Stomach (tissue), 9 donors: Measurements from ENCODE around the gene ZNF74. TPM values are rescaled to one million over a fixed set of nuclear protein-coding genes. Genes with fewer than 3 reads are reported as not detected.

Source experiments
- DNase-seq, 2 donors: peaks; one replicate each; pipeline versions ENCODE4 v3.0.0 to v3.0.0-alpha.2; 2013 to 2019
- H3K27ac ChIP-seq, 5 donors: fragments of 200-600 bp in 4 of 5; sonication (generic) in 4 of 5; one replicate each; pipeline ENCODE4 v1.5.1; 2013 to 2019; ENCODE audit warnings: mild to moderate bottlenecking in 1 of 5, moderate library complexity in 1 of 5
- H3K27me3 ChIP-seq, 3 donors: fragments of 200-600 bp; sonication (generic); one replicate each; pipeline ENCODE4 v1.5.1; 2017 to 2019; ENCODE audit warnings: mixed run types in 1 of 3
- H3K36me3 ChIP-seq, 4 donors: fragments of 200-600 bp; sonication (generic); 1 replicate in 3 of 4; 2 replicates in 1 of 4; pipeline ENCODE4 v1.5.1; 2016 to 2019
- H3K4me1 ChIP-seq, 4 donors: fragments of 200-600 bp; sonication (generic); one replicate each; pipeline ENCODE4 v1.5.1; 2016 to 2019
- H3K4me3 ChIP-seq, 4 donors: fragments of 200-600 bp; sonication (generic) in 3 of 4; one replicate each; pipeline ENCODE4 v1.5.1; 2016 to 2019; ENCODE audit warnings: mild to moderate bottlenecking in 1 of 4
- H3K9me3 ChIP-seq, 4 donors: fragments of 200-600 bp; sonication (generic); one replicate each; pipeline ENCODE4 v1.5.1; 2016 to 2019
- EP300 ChIP-seq: sonication (generic); formaldehyde crosslinking; IDR thresholded peaks from one replicate; pipeline ENCODE4 v1.6.1; 2017; ENCODE audit warnings: antibody characterized with exemption
- POLR2A ChIP-seq, 4 donors: fragments of 450-650 bp; IDR thresholded peaks; one replicate each; pipeline ENCODE4 v1.6.1; 2016; ENCODE audit warnings: antibody characterized with exemption in 4 of 4, control low read depth in 2 of 4, mild to moderate bottlenecking in 1 of 4, moderate library complexity in 1 of 4
- POLR2AphosphoS5 ChIP-seq, 3 donors: sonication (generic); formaldehyde crosslinking; IDR thresholded peaks; one replicate each; pipeline ENCODE4 v1.6.1; 2016; ENCODE audit warnings: antibody characterized with exemption in 3 of 3
- WGBS, 5 donors: extraction: QIAGEN DNeasy Blood & Tissue Kit in 3 of 5; methylation state at CpG; one replicate each; pipeline versions ENCODE4 v1.1.5 to v1.1.7; 2013 to 2018; 5-methylcytosine and 5-hydroxymethylcytosine counted together
- intact Hi-C: fragments of 100-400 bp; cut with DNase I; formaldehyde crosslinking; loops from one replicate; pipeline ENCODE4 v1.15.1; 2023; ENCODE audit warnings: low total_unique reads
- polyA plus RNA-seq, 3 donors: library from polyadenylated mRNA; stranded (reverse); fragments of 200-250 nt; gene quantifications; one replicate each; pipeline ENCODE4 v1.2.3, GENCODE V29; 2013
- total RNA-seq, 5 donors: library from RNA; depleted of rRNA; stranded (reverse); fragments of >200 nt; gene quantifications; one replicate each; pipeline versions ENCODE4 v1.1.0 to v1.2.3, GENCODE V29; 2014 to 2016
- TF ChIP-seq, protein P1 (sequence below), 7 experiments: fragments of 450-650 bp in 4 of 7; fragments of 200-600 bp in 3 of 7; sonication (generic) in 3 of 7; IDR thresholded peaks; one replicate each; pipeline ENCODE4 v1.5.1; 2016 to 2019; ENCODE audit warnings: antibody characterized with exemption in 7 of 7, control low read depth in 2 of 7, mild to moderate bottlenecking in 1 of 7
- donor health status: healthy with polysubstance abuse.
- donor health status: Bipolar disorder and iron deficiency.
- donor health status: healthy.

Gene ZNF74
- total and polyA plus RNA-seq, 8 donors = 3.1 to 29.9 (median 8.2) TPM

DNA sequence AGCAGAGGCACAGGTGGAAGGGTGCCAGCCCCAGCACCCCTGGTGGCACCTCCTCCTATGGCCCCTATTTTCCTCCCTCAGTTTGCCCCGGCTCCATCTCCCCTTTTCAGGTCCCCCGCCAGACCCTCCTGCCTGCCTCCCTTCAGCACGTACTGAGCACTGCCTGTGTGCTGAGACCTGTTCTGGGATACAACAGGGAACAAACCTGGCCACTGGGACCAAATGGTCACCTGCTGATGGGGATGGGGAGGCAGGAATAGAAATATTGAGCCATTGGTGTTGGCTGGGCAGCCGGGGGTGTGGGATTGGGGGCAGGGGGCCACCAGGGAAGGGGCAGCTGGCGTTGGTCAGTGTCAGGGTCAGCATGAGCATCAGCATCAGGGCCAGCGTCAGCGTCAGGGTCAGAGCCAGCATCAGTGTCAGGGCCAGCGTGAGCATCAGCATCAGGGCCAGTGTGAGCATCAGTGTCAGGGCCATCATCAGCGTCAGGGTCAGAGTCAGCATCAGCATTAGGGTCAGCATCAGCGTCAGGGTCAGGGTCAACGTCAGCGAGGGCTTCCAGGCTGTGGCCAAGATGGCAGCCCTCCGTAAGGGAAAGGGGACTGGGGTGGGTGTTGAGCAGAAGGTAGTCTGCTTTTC is 7.5 kb downstream of the ZNF74 start:
- intact Hi-C loops = no loop called here
- H3K36me3 ChIP-seq = peaks cover 19 to 59% (median 56%) of the 10 kb centered on the region in 4 donors

DNA sequence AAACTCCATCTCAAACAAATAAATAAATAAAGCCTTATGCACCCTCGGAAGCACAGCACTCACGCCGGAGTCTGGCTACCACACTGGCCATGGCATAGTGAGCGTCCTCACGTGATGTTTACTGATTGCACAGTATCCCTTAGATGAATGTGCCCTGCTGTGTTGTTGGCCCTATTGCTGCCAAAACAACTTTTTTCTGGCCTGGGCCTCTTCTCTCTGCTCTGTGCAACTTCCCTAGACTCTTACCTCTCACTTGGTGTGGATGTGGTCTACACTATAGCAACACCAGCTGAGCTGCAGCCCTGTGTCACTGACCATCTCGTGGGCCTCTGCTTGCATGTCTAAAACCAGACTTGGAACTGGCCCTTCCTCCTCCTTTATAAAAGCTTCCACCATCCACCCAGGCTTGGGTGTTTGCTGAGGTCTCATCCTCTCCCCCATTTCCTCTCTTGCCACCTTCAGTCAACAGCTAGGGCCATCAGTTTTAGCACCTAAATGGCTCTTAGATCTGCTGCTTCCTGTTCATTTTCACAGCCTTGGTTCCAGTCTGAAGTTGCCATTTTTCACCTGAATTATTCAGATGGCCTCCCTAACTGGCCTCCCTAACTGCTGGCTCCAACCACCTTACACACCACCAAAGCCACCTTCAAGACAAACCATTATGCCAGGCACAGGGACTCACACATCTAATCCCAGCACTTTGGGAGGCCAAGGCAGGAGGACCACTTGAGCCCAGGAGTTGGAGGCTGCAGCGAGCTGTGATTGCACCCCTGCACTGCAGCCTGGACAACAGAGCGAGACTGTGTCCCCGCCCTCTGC is 9.2 kb downstream of the ZNF74 start:
- Histone ChIP-seq H3K4me1 (peaks cover 0 to 8% (median 0%) of the 10 kb centered on the region in 4 donors), H3K4me3 (no peak overlapping the region), H3K36me3 (peaks cover 19 to 76% (median 72%) of the 10 kb centered on the region in 4 donors), H3K9me3 (no peaks in the 10 kb centered on the region), H3K27ac (no peak overlapping the region), H3K27me3 (no peaks in the 10 kb centered on the region)
- TF ChIP-seq POLR2A (IDR thresholded peaks at IDR 0.05) (no peak), EP300 (no peak), POLR2AphosphoS5 (IDR thresholded peaks at IDR 0.05) (no peak)
- TF ChIP-seq, protein P1, sequence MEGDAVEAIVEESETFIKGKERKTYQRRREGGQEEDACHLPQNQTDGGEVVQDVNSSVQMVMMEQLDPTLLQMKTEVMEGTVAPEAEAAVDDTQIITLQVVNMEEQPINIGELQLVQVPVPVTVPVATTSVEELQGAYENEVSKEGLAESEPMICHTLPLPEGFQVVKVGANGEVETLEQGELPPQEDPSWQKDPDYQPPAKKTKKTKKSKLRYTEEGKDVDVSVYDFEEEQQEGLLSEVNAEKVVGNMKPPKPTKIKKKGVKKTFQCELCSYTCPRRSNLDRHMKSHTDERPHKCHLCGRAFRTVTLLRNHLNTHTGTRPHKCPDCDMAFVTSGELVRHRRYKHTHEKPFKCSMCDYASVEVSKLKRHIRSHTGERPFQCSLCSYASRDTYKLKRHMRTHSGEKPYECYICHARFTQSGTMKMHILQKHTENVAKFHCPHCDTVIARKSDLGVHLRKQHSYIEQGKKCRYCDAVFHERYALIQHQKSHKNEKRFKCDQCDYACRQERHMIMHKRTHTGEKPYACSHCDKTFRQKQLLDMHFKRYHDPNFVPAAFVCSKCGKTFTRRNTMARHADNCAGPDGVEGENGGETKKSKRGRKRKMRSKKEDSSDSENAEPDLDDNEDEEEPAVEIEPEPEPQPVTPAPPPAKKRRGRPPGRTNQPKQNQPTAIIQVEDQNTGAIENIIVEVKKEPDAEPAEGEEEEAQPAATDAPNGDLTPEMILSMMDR (IDR thresholded peaks at IDR 0.05) = no peak
- no peak for DNase-seq
- intact Hi-C loops = no loop called here
- WGBS, 5 donors = 93 to 97% (median 94%) methylated on average over 9 of the region's 9 CpGs

More for the DNA sequence above, 7.5 kb downstream of the ZNF74 start:
- no peak overlapping the region for H3K4me3 ChIP-seq
- DNase-seq = no peak
- 92 to 99% (median 95%) methylated on average over 13 of the region's 13 CpGs for WGBS, 5 donors
- H3K27me3 ChIP-seq = no peaks in the 10 kb centered on the region
- no peaks in the 10 kb centered on the region for H3K9me3 ChIP-seq
- TF ChIP-seq, protein P1 (IDR thresholded peaks at IDR 0.05) = no peak
- TF ChIP-seq EP300 (no peak), POLR2AphosphoS5 (IDR thresholded peaks at IDR 0.05) (no peak), POLR2A (IDR thresholded peaks at IDR 0.05) (no peak)
- peaks cover 0 to 11% (median 2%) of the 10 kb centered on the region in 4 donors for H3K4me1 ChIP-seq
- H3K27ac ChIP-seq = no peak overlapping the region

DNA sequence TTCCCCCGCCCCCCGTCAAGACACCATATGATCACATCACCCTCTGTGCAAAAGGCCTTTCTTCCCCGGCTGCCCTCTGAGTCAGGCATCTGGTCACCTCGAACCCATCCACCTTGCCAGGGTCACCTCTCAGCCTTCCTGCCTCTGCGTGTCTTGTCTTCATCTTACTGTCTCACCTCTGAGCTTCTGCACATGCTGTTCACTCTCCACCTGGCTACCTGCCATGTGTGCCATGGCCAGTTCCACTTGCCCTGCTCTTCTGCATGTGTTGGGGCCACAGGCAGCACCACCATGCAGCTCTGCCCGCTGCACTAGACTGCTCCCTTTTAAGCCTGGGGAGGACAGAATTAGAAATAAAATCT is 9.8 kb downstream of the ZNF74 start:
- Histone ChIP-seq H3K4me3 (no peak overlapping the region), H3K9me3 (no peaks in the 10 kb centered on the region), H3K27me3 (no peaks in the 10 kb centered on the region), H3K36me3 (peaks cover 19 to 81% (median 73%) of the 10 kb centered on the region in 4 donors), H3K4me1 (peaks cover 0 to 8% (median 0%) of the 10 kb centered on the region in 4 donors), H3K27ac (no peak overlapping the region)
- intact Hi-C loops = no loop called here
- 91 to 99% (median 94%) methylated on average over 6 of the region's 6 CpGs for WGBS, 5 donors
- TF ChIP-seq POLR2AphosphoS5 (IDR thresholded peaks at IDR 0.05) (no peak), POLR2A (IDR thresholded peaks at IDR 0.05) (no peak), EP300 (no peak)
- TF ChIP-seq, protein P1 (IDR thresholded peaks at IDR 0.05) = no peak
- no peak for DNase-seq

DNA sequence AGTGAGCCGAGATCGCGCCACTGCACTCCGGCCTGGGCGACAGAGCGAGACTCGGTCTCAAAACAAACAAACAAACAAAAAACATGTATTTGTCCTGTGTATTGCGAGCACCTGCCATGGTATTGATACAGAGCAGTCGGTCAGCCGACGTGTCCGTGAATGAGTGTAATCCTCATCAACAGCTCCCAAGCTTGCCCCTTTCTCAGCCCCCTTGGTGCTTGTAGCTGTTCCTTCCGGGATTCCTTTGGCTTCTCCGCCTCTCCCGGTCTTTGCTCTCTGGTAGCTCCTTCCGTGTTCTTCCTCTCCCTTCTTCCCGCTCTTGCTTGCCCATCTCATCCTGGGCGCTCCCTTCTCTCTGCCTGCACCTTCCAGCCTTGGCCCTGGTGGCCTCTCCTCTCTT is 10.9 kb downstream of the ZNF74 start:
- TF ChIP-seq EP300 (no peak), POLR2A (IDR thresholded peaks at IDR 0.05) (no peak), POLR2AphosphoS5 (IDR thresholded peaks at IDR 0.05) (no peak)
- TF ChIP-seq, protein P1 (IDR thresholded peaks at IDR 0.05) = no peak
- intact Hi-C loops = no loop called here
- no peak overlapping the region for H3K4me3 ChIP-seq
- H3K36me3 ChIP-seq = peaks cover 19 to 84% (median 73%) of the 10 kb centered on the region in 4 donors
- DNase-seq = no peak
- 93 to 95% (median 95%) methylated on average over 18 of the region's 18 CpGs for WGBS, 5 donors
- H3K27ac ChIP-seq = no peak overlapping the region
- no peaks in the 10 kb centered on the region for H3K27me3 ChIP-seq
- no peaks in the 10 kb centered on the region for H3K4me1 ChIP-seq
- no peaks in the 10 kb centered on the region for H3K9me3 ChIP-seq
